SK-N-SH (cell line): Measurements from ENCODE around the gene PLTP. TPM values are rescaled to one million over a fixed set of nuclear protein-coding genes. Genes with fewer than 3 reads are reported as not detected.

Experiments used
- CTCF ChIA-PET: fragments of 300-600, 350-600 bp; formaldehyde crosslinking; extraction: SDS; loops from one replicate; lab custom pipeline; 2021; lab: Yijun Ruan, JAX
- POLR2A ChIA-PET: fragments of 350-600 bp; sonication (Branson Sonifier 250); formaldehyde crosslinking; extraction: SDS; loops from one replicate; lab custom pipeline; 2020; ENCODE audit warnings: antibody characterized with exemption, inconsistent platforms; lab: Yijun Ruan, JAX
- DNase-seq: peaks from one replicate; pipeline ENCODE4 v3.0.0; 2012
- H2AFZ ChIP-seq: fragments of 200-600 bp; sonication (generic); 2 replicates; pipeline ENCODE4 v1.8.1; 2016; ENCODE audit warnings: antibody characterized with exemption, mild to moderate bottlenecking, low read depth
- H3F3A ChIP-seq: fragments of 200-600 bp; sonication (generic); replicated peaks from 2 replicates; pipeline ENCODE3; 2016; ENCODE audit warnings: antibody characterized with exemption, mild to moderate bottlenecking; ENCODE audit not compliant: insufficient read depth
- H3K27ac ChIP-seq, 2 experiments: fragments of 200-500 bp in 1 of 2; fragments of 200-600 bp in 1 of 2; sonication (Bioruptor generic) in 1 of 2; sonication (generic), shearing (Covaris generic) in 1 of 2; 2 replicates each; pipeline versions ENCODE4 v1.5.1 to v1.6.1; 2014 to 2016; ENCODE audit warnings: low read depth in 2 of 2, inconsistent platforms in 1 of 2, low read length in 1 of 2, mild to moderate bottlenecking in 1 of 2, mixed read lengths in 1 of 2
- H3K27me3 ChIP-seq: fragments of 200-600 bp; sonication (generic), shearing (Covaris generic); 2 replicates; pipeline ENCODE4 v1.6.1; 2016; ENCODE audit warnings: mixed run types; ENCODE audit not compliant: insufficient read depth
- H3K36me3 ChIP-seq, 2 experiments: fragments of 200-500 bp in 1 of 2; fragments of 200-600 bp in 1 of 2; sonication (Bioruptor generic) in 1 of 2; sonication (generic) in 1 of 2; replicated peaks in 1 of 2; 2 replicates each; pipeline versions ENCODE3 to v1.5.1; 2014 to 2016; ENCODE audit warnings: low read length in 1 of 2, mild to moderate bottlenecking in 1 of 2; ENCODE audit not compliant: insufficient read depth in 2 of 2, control insufficient read depth in 1 of 2
- H3K4me1 ChIP-seq, 2 experiments: fragments of 200-500 bp in 1 of 2; fragments of 200-600 bp in 1 of 2; sonication (Bioruptor generic) in 1 of 2; sonication (generic), shearing (Covaris generic) in 1 of 2; 2 replicates each; pipeline versions ENCODE4 v1.5.1 to v1.6.1; 2014 to 2016; ENCODE audit warnings: low read depth in 1 of 2, low read length in 1 of 2, mixed run types in 1 of 2; ENCODE audit not compliant: insufficient read depth in 2 of 2, control insufficient read depth in 1 of 2
- H3K4me2 ChIP-seq: fragments of 200-600 bp; sonication (generic), shearing (Covaris generic); 2 replicates; pipeline ENCODE4 v1.6.1; 2017; ENCODE audit warnings: mixed run types
- H3K4me3 ChIP-seq, 2 experiments: fragments of 200-500 bp in 1 of 2; fragments of 200-600 bp in 1 of 2; sonication (Bioruptor generic) in 1 of 2; sonication (generic), shearing (Covaris generic) in 1 of 2; 2 replicates each; pipeline versions ENCODE4 v1.5.1 to v1.8.1; 2014 to 2016; ENCODE audit warnings: low read depth in 2 of 2, inconsistent platforms in 1 of 2, low read length in 1 of 2, mild to moderate bottlenecking in 1 of 2, mixed read lengths in 1 of 2, moderate library complexity in 1 of 2
- H3K79me2 ChIP-seq: fragments of 200-600 bp; sonication (generic); 2 replicates; pipeline ENCODE4 v1.8.1; 2017; ENCODE audit warnings: mild to moderate bottlenecking; ENCODE audit not compliant: insufficient read depth
- H3K9ac ChIP-seq: fragments of 200-600 bp; sonication (generic); 2 replicates; pipeline ENCODE4 v1.6.1; 2017; ENCODE audit warnings: mixed run types
- H3K9me2 ChIP-seq: fragments of 200-600 bp; sonication (generic); 2 replicates; pipeline ENCODE4 v1.6.1; 2017; ENCODE audit warnings: mixed run types
- H3K9me3 ChIP-seq: fragments of 200-600 bp; sonication (generic); 2 replicates; pipeline ENCODE4 v1.6.1; 2017; ENCODE audit warnings: mixed run types, mild to moderate bottlenecking, moderate library complexity
- H4K20me1 ChIP-seq: fragments of 200-600 bp; sonication (generic); 2 replicates; pipeline ENCODE4 v1.6.1; 2017; ENCODE audit warnings: mild to moderate bottlenecking, mixed run types; ENCODE audit not compliant: insufficient read depth
- CHD2 ChIP-seq: fragments of 150-350 bp; IDR thresholded peaks from 2 replicates; pipeline ENCODE4 v1.6.1; 2018; ENCODE audit warnings: low read length; ENCODE audit not compliant: partially characterized antibody
- CTCF ChIP-seq: fragments of 200-600 bp; sonication (generic); IDR thresholded peaks from 2 replicates; pipeline ENCODE4 v1.6.1; 2017; ENCODE audit warnings: antibody characterized with exemption, mild to moderate bottlenecking, moderate library complexity
- ELF1 ChIP-seq: IDR thresholded peaks from 2 replicates; pipeline ENCODE4 v1.4.0; 2012
- EZH2phosphoT487 ChIP-seq: fragments of 200-600 bp; sonication (generic); IDR thresholded peaks from 2 replicates; pipeline ENCODE4 v1.6.1; 2017; ENCODE audit warnings: low read depth, mixed run types, mild to moderate bottlenecking, antibody characterized with exemption, moderate library complexity, borderline replicate concordance
- FOXM1 ChIP-seq: IDR thresholded peaks from 2 replicates; pipeline ENCODE4 v1.4.0; 2012; ENCODE audit warnings: low read depth, mild to moderate bottlenecking
- GATA2 ChIP-seq: sonication (generic); formaldehyde crosslinking; IDR thresholded peaks from 2 replicates; pipeline ENCODE4 v1.5.0; 2020; ENCODE audit warnings: mild to moderate bottlenecking, missing genetic modification reagents
- IRF3 ChIP-seq: fragments of 150-350 bp; IDR thresholded peaks from 2 replicates; pipeline ENCODE4 v1.6.1; 2016; ENCODE audit warnings: mild to moderate bottlenecking, low read depth, low read length
- MAX ChIP-seq: IDR thresholded peaks from 2 replicates; pipeline ENCODE4 v1.4.0; 2012; ENCODE audit warnings: low read depth
- MEF2A ChIP-seq: IDR thresholded peaks from 2 replicates; pipeline ENCODE4 v1.4.0; 2012; ENCODE audit warnings: low read depth, borderline replicate concordance
- NFIC ChIP-seq: IDR thresholded peaks from 2 replicates; pipeline ENCODE4 v1.4.0; 2012; ENCODE audit warnings: borderline replicate concordance
- NRF1 ChIP-seq: IDR thresholded peaks from 2 replicates; pipeline ENCODE4 v1.6.1; 2012; ENCODE audit warnings: low read depth, mild to moderate bottlenecking, low read length
- POLR2AphosphoS5 ChIP-seq: IDR thresholded peaks from 2 replicates; pipeline ENCODE4 v1.6.1; 2012; ENCODE audit warnings: low read depth, low read length
- RAD21 ChIP-seq: IDR thresholded peaks from 2 replicates; pipeline ENCODE4 v1.6.1; 2012; ENCODE audit warnings: mild to moderate bottlenecking, low read length
- REST ChIP-seq: IDR thresholded peaks from 2 replicates; pipeline ENCODE4 v1.6.1; 2012; ENCODE audit warnings: mild to moderate bottlenecking, low read depth, low read length, moderate library complexity
- RXRA ChIP-seq: IDR thresholded peaks from 2 replicates; pipeline ENCODE4 v1.4.0; 2012; ENCODE audit warnings: low read depth, mild to moderate bottlenecking, borderline replicate concordance
- SMC3 ChIP-seq: IDR thresholded peaks from 2 replicates; pipeline ENCODE4 v1.6.1; 2012; ENCODE audit warnings: low read depth, low read length, improper control_type of control experiment
- TCF12 ChIP-seq: IDR thresholded peaks from 2 replicates; pipeline ENCODE4 v1.4.0; 2012
- USF2 ChIP-seq: fragments of 150-350 bp; IDR thresholded peaks from 2 replicates; pipeline ENCODE4 v1.6.1; 2017; ENCODE audit warnings: antibody characterized with exemption, low read length, low read depth, borderline replicate concordance
- YY1 ChIP-seq: IDR thresholded peaks from 2 replicates; pipeline ENCODE4 v1.4.0; 2012; ENCODE audit warnings: low read depth, mild to moderate bottlenecking
- ZBTB33 ChIP-seq: IDR thresholded peaks from 2 replicates; pipeline ENCODE4 v1.4.0; 2012; ENCODE audit warnings: low read depth, borderline replicate concordance
- WGBS: methylation state at CpG from one replicate; pipeline ENCODE4 v1.1.6; 2017; ENCODE audit warnings: low lambda C conversion rate; 5-methylcytosine and 5-hydroxymethylcytosine counted together
- polyA plus RNA-seq, 3 experiments: library from polyadenylated mRNA; depleted of rRNA; stranded (reverse); fragments of >200 nt; gene quantifications; 2 replicates each; pipeline ENCODE4 v1.2.3, GENCODE V29; 2012

Gene PLTP
- polyA plus RNA-seq, 1 of the 3 experiments (the other 2 are of a cell fraction), result 154 TPM

- 90% methylated on average over 5 of the region's 6 CpGs for WGBS
These were observed 31.7 kb upstream of the PLTP start for GRCh38 chr20:45943613-45944012.

More at GRCh38 chr20:45943613-45944012, 31.7 kb upstream of the PLTP start:
- no peaks in the 10 kb centered on the region; a peak in 1 of 4 replicates for H3K4me1 ChIP-seq
- no peak for TF ChIP-seq GATA2
- TF ChIP-seq USF2, result no peak
- no peak for TF ChIP-seq RXRA
- no peak for TF ChIP-seq REST
- TF ChIP-seq ELF1, result no peak
- no peak for TF ChIP-seq IRF3
- TF ChIP-seq ZBTB33, result no peak
- TF ChIP-seq MEF2A, result no peak
- TF ChIP-seq FOXM1, result no peak
- TF ChIP-seq RAD21, result no peak
- TF ChIP-seq CHD2, result no peak
- TF ChIP-seq TCF12, result no peak
- TF ChIP-seq SMC3, result no peak
- no peak for TF ChIP-seq NRF1
- TF ChIP-seq NFIC, result no peak
- no peak for TF ChIP-seq CTCF
- TF ChIP-seq POLR2AphosphoS5, result no peak
- no peak for TF ChIP-seq MAX
- no peak for TF ChIP-seq YY1
- no peak for TF ChIP-seq EZH2phosphoT487
- no peak overlapping the region for H2AFZ ChIP-seq
- no peak overlapping the region for H3K4me2 ChIP-seq
- H3K36me3 ChIP-seq, result peaks cover 44 to 86% of the 10 kb centered on the region in 2 experiments
- DNase-seq, result no peak
- ChIA-PET POLR2A (interaction anchor here (1.3 to 1.4 kb wide), 2 partner anchors 10 to 14 kb away, joined by 4 read pairs; no protein-coding TSS in a partner anchor), CTCF (interaction anchor here (1.1 to 2.6 kb wide), 5 partner anchors 10 to 53 kb away, joined by 3 to 8 read pairs (median 4); partner anchors contain the start of gene PCIF1)
- H3K27ac ChIP-seq, result no peak overlapping the region
- H3K9me3 ChIP-seq, result no peaks in the 10 kb centered on the region
- no peak overlapping the region for H3K4me3 ChIP-seq
- peaks cover 4% of the 10 kb centered on the region for H3K79me2 ChIP-seq
- no peaks in the 10 kb centered on the region for H3K27me3 ChIP-seq
- no peaks in the 10 kb centered on the region for H3F3A ChIP-seq
- H4K20me1 ChIP-seq, result no peaks in the 10 kb centered on the region
- H3K9me2 ChIP-seq, result no peaks in the 10 kb centered on the region
- H3K9ac ChIP-seq, result no peak overlapping the region
